Islet precursor cell (in vitro differentiated cells): ENCODE data around the gene VWA3A.
"Not testable (repeated sequence)": the region's sequence is repeated elsewhere in the genome, so short reads cannot be mapped to it uniquely, and the experiment has no call there.

Experiments used
- DNase-seq: peaks from one replicate; pipeline ENCODE4 v3.0.0-alpha.2; 2018

Gene VWA3A

DNA sequence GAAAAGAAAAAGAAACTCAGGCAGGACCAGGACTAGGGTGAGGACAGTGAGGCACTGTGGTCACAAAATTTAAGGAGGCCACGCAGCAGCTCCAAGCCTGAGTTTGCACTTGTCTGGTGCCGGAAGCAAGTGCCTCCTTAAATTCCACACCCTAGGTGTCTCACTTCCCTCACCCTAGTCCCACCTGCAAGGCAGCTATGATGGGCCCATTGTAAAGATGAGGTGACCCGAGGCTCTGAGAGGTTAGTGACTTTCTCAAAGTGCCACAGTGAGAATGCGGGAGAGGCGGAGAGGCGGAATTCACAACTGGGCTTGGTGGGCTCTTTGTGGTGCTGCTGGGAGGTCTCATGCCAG lies 92.3 kb downstream of the VWA3A start:
- DNase-seq, result no peak

DNA sequence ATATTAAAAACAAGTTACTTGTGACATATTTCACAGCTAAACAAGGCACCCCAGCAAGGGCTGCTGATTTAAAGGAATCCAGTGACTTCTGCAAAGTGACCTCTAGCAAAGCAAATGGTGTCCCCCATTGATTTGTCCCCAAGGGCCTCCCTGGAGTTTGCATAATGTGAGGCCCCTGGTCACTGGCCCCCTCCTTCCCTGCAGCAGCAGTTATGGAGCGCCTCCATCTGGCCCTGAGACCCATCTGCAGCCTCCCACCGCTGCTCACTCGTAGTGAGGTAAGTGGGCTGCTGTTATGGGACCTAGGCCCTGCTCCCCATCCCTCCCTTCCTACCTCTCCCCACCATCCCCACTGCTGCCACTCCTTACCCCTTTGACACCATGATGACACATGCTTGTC lies 94.2 kb downstream of the VWA3A start:
- DNase-seq, result peak; percentile 61

DNA sequence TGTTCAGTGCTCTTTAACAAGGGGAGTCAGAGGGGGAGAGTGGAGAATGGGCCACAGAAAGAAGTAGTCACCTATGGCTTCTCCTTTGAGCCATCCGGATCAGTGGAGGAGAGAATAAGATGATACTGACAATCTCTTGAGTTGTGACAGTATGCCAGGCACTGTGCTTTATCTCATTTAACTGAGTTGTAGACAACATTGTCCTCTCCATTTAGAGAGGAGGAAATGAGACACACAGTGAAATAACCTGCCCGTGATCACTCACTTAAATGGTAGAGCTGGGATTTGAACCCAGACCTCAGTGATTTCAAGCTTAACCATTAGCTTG lies 95.9 kb downstream of the VWA3A start:
- no peak for DNase-seq

- peak; percentile 82 for DNase-seq
Measured at GRCh38 chr16:22188595-22189442, 96.5 kb downstream of the VWA3A start.

DNA sequence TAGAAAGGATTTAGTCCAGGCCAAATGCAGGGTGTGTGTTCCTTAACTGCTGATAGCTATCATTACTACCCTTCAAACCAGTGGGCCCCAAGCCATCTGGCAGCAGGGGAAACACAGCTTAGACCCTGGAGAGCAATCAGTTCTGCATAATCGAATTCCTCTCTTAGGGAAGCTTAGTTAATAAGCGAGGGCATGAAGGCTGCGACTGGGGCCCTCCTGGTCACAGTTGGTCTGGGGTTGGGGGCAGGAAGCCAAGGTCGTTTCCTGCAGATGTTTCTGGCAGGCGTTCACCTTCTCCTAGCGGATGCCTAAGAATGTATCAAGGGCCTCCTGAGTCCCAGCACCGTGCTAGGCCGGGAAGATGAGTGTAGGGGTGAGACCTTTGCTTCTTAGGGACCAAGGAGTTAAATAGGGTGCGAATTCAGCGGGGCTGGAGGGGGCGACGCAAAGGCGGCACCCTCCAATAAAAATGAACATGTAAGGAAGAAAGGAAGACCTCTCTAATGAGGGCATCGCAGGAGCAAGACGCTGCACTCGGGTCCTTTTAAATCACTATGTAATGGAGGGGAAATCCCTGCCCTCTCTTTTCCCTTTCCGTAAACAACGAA lies 97.2 kb downstream of the VWA3A start:
- DNase-seq, result no peak

DNA sequence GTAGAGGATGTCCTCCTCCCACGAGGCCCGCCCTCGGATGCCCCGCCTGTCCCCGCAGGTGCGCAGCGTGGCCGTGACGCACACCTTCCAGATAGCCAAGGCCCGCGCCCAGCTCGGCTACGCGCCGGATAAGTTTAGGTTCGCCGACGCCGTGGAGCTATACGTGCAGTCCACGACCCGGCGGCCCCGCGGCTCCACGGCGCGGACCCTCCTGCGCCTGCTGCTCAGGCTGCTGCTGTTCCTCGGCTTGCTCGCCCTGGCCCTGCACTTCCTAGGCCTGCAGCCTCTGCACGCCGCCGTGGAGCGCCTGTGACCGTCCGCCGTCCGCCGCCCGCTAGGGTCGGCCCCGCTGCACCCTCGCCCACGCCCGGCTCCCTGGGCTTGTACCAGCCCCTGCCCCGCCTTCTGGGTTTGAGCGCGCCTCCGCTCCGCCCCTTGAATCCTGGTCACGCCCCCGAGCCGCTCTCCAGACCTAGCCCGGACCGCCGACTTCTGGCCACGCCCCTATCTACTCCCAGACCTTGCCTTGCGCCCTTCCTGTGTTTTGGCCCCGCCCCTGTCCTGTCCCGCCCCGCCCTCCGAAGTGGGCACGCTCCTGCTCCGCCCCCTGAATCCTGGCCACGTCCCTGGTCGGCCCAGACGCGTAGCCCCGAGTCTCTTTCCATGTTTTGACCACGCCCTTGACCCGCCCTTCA lies 97.9 kb downstream of the VWA3A start:
- peak; percentile 100 for DNase-seq

- peak; percentile 99 for DNase-seq
Measured at GRCh38 chr16:22190776-22191531, 98.6 kb downstream of the VWA3A start.

DNA sequence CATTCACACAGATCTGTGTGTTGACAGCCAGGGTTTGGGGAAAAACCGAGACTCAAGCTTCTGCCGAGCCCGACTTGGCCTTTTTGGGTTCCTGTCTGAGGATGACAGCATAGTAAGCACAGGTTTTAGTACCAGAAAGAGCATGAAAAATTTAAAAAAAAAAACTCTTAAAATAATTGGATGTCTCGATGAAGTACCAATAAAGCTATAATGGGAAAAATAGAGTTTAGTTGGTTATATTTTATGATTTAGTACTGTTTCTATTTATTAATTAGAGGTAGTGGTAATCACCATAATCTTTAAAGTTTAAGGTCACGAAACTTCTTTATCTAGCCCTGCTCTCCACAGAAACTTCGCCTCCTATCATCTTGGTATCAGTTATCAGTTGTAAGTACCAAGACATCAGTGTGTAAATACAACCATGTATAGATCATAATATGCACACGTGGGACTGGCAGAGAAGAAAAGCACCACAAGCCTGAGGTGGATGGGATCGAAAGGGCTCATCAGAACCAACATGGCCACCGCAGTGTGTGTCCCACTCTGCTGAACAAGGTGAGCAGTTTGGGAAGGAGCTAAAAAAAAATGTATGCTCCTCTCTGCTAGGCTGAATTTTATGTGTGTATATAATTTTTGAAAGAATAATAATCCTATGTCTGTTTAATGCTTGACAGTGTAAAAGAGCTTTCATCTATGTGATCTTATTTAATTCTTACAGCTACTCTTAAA lies 99.4 kb downstream of the VWA3A start:
- DNase-seq, result no peak

DNA sequence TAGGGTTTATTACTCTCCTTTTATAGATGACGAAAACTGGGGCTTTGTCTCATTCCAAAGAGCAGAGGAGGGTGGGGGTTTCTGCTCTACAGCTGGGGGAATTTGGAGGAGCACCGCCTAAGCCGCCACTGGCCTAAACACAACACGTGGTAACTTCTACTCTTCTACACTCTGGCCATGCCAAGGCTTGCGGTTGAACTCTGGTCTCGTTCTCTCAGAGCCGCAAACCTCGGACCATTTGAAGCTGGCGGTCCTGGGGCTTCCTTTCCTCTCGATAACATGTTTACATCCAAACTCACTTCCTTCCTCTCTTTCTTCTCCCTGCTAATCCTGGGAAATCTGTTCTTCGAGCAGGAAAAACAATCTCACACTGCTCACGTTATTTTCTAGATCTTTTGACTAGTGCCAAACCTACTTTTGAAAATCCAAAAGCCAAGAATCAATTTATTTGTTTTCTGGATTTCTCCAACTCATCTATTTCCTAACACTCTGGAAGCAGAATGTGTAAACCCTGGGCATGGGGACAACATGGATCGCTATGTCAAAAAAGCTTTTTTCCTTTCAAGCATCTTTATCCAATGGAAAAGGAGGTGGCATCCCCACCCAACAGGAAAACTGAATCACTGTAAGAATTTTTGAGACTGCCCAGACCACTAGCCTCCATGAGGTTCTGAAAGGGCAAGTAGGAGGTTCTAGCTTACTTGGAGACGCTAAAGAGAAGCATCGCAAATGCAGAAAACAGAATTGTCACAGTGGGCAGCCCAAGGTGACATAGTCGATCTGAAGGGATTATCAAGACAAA lies 100.1 kb downstream of the VWA3A start:
- peak; percentile 60 for DNase-seq

- DNase-seq, result no peak
Measured at GRCh38 chr16:22193063-22193411, 100.7 kb downstream of the VWA3A start.

DNA sequence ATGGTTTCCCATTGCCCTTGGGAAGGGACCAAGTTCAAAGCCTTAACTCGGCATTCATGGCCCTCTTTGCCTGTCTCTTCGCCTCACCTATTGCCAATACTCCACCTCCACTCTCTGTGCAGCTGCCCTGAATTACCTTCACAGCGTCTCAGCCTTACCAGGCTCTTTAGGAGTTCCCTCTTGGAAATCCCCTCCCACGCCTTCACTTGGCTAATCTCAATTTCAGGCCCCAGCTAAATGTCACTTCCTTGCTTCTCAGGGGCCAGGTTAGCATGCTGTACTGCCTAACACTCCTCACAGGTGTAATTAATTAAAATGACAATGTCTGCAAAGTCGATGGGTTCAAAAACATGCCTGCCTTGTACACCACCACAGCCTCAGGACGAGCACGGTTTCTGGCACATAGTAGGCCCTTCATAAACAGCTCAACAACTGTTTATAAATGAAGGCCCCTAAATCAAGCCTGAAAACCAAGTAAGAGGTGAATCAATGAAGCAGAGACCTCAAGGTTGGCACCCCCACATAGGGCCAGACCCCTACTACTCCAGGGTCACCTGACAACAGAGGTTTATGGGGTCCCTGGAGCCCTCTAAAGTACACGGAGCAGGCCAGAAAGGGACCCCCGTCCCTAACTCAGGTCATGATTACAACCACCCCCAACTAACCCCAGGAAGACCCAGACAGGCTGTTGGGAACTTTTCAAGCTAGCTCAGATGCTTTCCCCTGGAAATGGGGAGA lies 102.5 kb downstream of the VWA3A start:
- DNase-seq, result no peak

- DNase-seq, result no peak
Measured at GRCh38 chr16:22195445-22195694, 103.0 kb downstream of the VWA3A start.

- DNase-seq, result peak; percentile 94
Measured at GRCh38 chr16:22195695-22196558, 103.6 kb downstream of the VWA3A start.

DNA sequence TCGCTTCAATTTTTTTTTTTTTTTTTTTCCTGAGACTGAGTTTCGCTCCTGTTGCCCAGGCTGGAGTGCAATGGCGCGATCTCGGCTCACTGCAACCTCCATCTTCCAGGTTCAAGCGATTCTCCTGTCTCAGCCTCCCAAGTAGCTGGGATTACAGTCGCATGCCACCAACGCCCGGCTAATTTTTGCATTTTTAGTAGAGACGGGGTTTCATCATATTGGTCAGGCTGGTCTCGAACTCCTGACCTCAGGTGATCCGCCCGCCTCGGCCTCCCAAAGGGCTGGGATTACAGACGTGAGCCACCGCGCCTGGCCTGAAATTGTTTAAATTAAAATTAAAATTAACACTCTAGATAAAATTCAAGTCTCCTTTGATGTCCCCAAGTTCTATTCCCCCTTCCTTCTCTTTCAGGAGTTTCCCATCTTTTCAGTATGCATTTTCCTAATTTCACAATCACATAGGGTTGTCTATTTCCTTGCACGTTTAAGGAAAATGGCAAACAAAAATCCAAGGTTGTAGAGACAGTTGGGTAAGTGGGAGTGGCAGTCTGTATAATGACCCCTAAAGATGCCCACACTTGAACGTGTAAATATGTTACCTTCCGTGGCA lies 104.3 kb downstream of the VWA3A start:
- not testable (repeated sequence) for DNase-seq

GRCh38 chr16:22198547-22199293 lies 106.4 kb downstream of the VWA3A start:
- no peak for DNase-seq

GRCh38 chr16:22202261-22202637 lies 109.9 kb downstream of the VWA3A start:
- no peak for DNase-seq

DNA sequence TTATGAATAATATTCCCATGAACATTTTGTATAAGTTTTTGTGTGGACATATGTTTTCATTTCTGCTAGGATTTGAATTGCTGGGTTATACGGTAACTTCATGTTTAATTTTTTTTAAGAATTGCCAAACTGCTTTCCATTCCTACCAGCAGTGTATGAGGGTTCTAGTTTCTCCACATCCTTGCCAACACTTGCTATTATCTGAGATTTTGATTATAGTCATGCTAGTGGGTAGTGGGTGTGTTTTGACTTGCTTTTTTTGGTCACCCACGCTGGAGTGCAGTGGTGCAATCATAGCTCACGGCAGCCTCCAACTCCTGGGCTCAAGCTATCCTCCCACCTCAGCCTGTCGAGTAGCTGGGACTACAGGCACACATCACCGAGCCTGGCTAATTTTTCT lies 110.8 kb downstream of the VWA3A start:
- no peak for DNase-seq

- no peak for DNase-seq
Measured at GRCh38 chr16:22204091-22204655, 111.8 kb downstream of the VWA3A start.

DNA sequence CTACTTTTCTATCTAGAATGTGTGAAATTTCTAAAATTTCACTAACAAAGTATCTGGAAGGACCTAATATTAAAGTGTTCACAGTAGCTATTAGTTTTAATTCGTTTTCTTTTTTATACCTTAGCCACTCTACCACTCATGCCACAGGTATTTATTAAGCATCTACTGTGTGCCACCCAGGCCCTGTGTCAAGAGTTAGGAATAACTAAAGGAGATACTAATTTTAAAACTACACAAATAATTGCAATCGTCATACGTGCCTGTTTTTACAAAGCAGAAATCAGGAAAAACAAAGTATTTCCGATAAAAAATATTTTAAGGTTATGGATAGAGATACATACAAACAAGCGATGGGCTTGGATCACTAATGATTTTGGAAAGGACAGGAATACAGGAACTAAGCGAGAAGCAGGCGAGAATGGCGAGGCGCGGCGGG lies 113.3 kb downstream of the VWA3A start:
- DNase-seq, result no peak
